GM12878 (cell line): Measurements from ENCODE around the gene SYNE4. TPM values are rescaled to one million over a fixed set of nuclear protein-coding genes. Genes with fewer than 3 reads are reported as not detected.

ENCODE experiments used
- ATAC-seq: fragments of 200-7000 bp; cut with Tn5 transposase; 3 replicates; pipeline ENCODE4 v1.9.1; 2020; ENCODE audit warnings: mild to moderate bottlenecking, moderate library complexity
- BruUV-seq: library from RNA; stranded (reverse); fragments of 400-500 nt; replicated peaks from 2 replicates; lab custom pipeline; 2021; lab: Mats Ljungman, UMichigan
- CTCF ChIA-PET: fragments of 300-600 bp; sonication (Branson Sonifier 250); formaldehyde crosslinking; extraction: SDS; loops from one replicate; lab custom pipeline; 2021; ENCODE audit warnings: inconsistent platforms; lab: Yijun Ruan, JAX
- POLR2A ChIA-PET: fragments of 350-600 bp; formaldehyde crosslinking; extraction: SDS; loops from one replicate; lab custom pipeline; 2021; ENCODE audit warnings: inconsistent platforms; lab: Charles Lee
- RAD21 ChIA-PET: fragments of 300-600 bp; sonication (Branson Sonifier 250); formaldehyde crosslinking; loops from one replicate; lab custom pipeline; 2023; ENCODE audit warnings: antibody characterized with exemption; ENCODE audit not compliant: unreplicated experiment; lab: Charles Lee
- SMC1A ChIA-PET: fragments of 300-600 bp; sonication (Branson Sonifier 250); formaldehyde crosslinking; loops from one replicate; lab custom pipeline; 2023; ENCODE audit not compliant: unreplicated experiment, uncharacterized antibody; lab: Charles Lee
- DNase-seq: peaks from one replicate; pipeline ENCODE4 v3.0.0-alpha.2; 2011; ENCODE audit warnings: low read depth, low spot score
- FAIRE-seq: peaks from 3 replicates; lab custom pipeline; 2011; peaks lifted over from hg19 to GRCh38; lab: Jason Lieb, UNC
- H2AFZ ChIP-seq: 2 replicates; pipeline ENCODE4 v1.6.0; 2011; ENCODE audit warnings: low read depth, low read length, control low read depth; ENCODE audit not compliant: control insufficient read depth
- H3K27ac ChIP-seq: 2 replicates; pipeline ENCODE4 v1.5.1; 2011; ENCODE audit warnings: control low read depth; ENCODE audit not compliant: control insufficient read depth, insufficient read depth
- H3K27me3 ChIP-seq, 2 experiments: replicated peaks in 1 of 2; 2 replicates each; pipeline versions ENCODE4 v1.6.0 to v1.6.1; 2011; ENCODE audit warnings: low read length in 1 of 2; ENCODE audit not compliant: control insufficient read depth in 2 of 2, insufficient read depth in 2 of 2
- H3K36me3 ChIP-seq, 2 experiments: 2 replicates each; pipeline ENCODE4 v1.5.1; 2011; ENCODE audit warnings: low read length in 1 of 2; ENCODE audit not compliant: control insufficient read depth in 2 of 2, insufficient read depth in 2 of 2
- H3K4me1 ChIP-seq: 2 replicates; pipeline ENCODE4 v1.6.1; 2011; ENCODE audit warnings: mild to moderate bottlenecking, low read length, moderate library complexity, mixed read lengths; ENCODE audit not compliant: control insufficient read depth, insufficient read depth
- H3K4me2 ChIP-seq: 2 replicates; pipeline ENCODE4 v1.6.0; 2011; ENCODE audit warnings: control low read depth; ENCODE audit not compliant: control insufficient read depth, insufficient read depth
- H3K4me3 ChIP-seq: fragments of 200-600 bp; sonication (generic); 2 replicates; pipeline ENCODE4 v1.5.1; 2016
- H3K79me2 ChIP-seq: 2 replicates; pipeline ENCODE4 v1.6.0; 2011; ENCODE audit warnings: low read length; ENCODE audit not compliant: control insufficient read depth, insufficient read depth
- H3K9ac ChIP-seq: 2 replicates; pipeline ENCODE4 v1.8.0; 2011; ENCODE audit warnings: low read length, control low read depth, mixed read lengths; ENCODE audit not compliant: control insufficient read depth, insufficient read depth
- H3K9me3 ChIP-seq: replicated peaks from 3 replicates; pipeline ENCODE4 v1.5.1; 2011; ENCODE audit warnings: mild to moderate bottlenecking, low read length; ENCODE audit not compliant: control insufficient read depth, insufficient read depth
- H4K20me1 ChIP-seq: 2 replicates; pipeline ENCODE4 v1.6.0; 2011; ENCODE audit not compliant: control insufficient read depth, insufficient read depth
- BACH1 ChIP-seq: fragments of 450-650 bp; IDR thresholded peaks from 2 replicates; pipeline ENCODE4 v1.6.1; 2017; ENCODE audit warnings: mild to moderate bottlenecking, borderline replicate concordance
- BRCA1 ChIP-seq: IDR thresholded peaks from 2 replicates; pipeline ENCODE4 v1.6.1; 2011; ENCODE audit warnings: low read depth, low read length, improper control_type of control experiment
- CBX3 ChIP-seq: fragments of 200-600 bp; sonication (generic); IDR thresholded peaks from 2 replicates; pipeline ENCODE4 v1.6.1; 2016; ENCODE audit warnings: low read depth, borderline replicate concordance
- CEBPB ChIP-seq, 2 experiments: fragments of 150-350 bp in 1 of 2; IDR thresholded peaks; 2 replicates each; pipeline ENCODE4 v1.6.1; 2012 to 2014; ENCODE audit warnings: low read depth in 2 of 2, low read length in 2 of 2, borderline replicate concordance in 1 of 2, inconsistent platforms in 1 of 2
- CHD2 ChIP-seq: IDR thresholded peaks from 2 replicates; pipeline ENCODE4 v1.6.1; 2011; ENCODE audit warnings: low read depth, low read length, improper control_type of control experiment, borderline replicate concordance
- ETV6 ChIP-seq, 2 experiments: fragments of 450-650 bp in 1 of 2; IDR thresholded peaks in 1 of 2; conservative IDR thresholded peaks in 1 of 2; 2 replicates each; pipeline ENCODE4 v1.6.1; 2014; ENCODE audit warnings: antibody characterized with exemption in 1 of 2, borderline replicate concordance in 1 of 2, low read depth in 1 of 2, mild to moderate bottlenecking in 1 of 2, moderate library complexity in 1 of 2
- FOXM1 ChIP-seq: IDR thresholded peaks from 2 replicates; pipeline ENCODE4 v1.6.1; 2012; ENCODE audit warnings: low read depth, mild to moderate bottlenecking, inconsistent platforms, low read length, moderate library complexity
- HCFC1 ChIP-seq: fragments of 150-350 bp; IDR thresholded peaks from 2 replicates; pipeline ENCODE4 v1.6.1; 2014; ENCODE audit warnings: low read length
- MEF2B ChIP-seq: fragments of 450-650 bp; IDR thresholded peaks from 2 replicates; pipeline ENCODE4 v1.6.1; 2018; ENCODE audit warnings: mild to moderate bottlenecking, moderate library complexity; ENCODE audit not compliant: partially characterized antibody, poor library complexity, severe bottlenecking
- NBN ChIP-seq: fragments of 450-650 bp; IDR thresholded peaks from 2 replicates; pipeline ENCODE4 v1.6.1; 2016
- NRF1 ChIP-seq: conservative IDR thresholded peaks from 2 replicates; pipeline ENCODE4 v1.6.1; 2011; ENCODE audit warnings: mild to moderate bottlenecking, low read depth, low read length, improper control_type of control experiment
- RBBP5 ChIP-seq: fragments of 200-600 bp; sonication (generic); conservative IDR thresholded peaks from 2 replicates; pipeline ENCODE4 v1.6.1; 2016
- SMAD5 ChIP-seq: IDR thresholded peaks from 2 replicates; pipeline ENCODE4 v1.6.1; 2016; ENCODE audit warnings: antibody characterized with exemption, low read depth
- TCF12 ChIP-seq: IDR thresholded peaks from 2 replicates; pipeline ENCODE4 v1.6.1; 2011; ENCODE audit warnings: low read depth, mild to moderate bottlenecking, low read length
- WGBS: methylation state at CpG from one replicate; pipeline ENCODE4 v1.1.6; 2016; ENCODE audit warnings: low lambda C conversion rate; ENCODE audit not compliant: insufficient replicate concordance, insufficient coverage; ENCODE audit errors: missing lambda C conversion rate; 5-methylcytosine and 5-hydroxymethylcytosine counted together
- in situ Hi-C: fragments of 300-500 bp; cut with MboI; formaldehyde crosslinking; loops from 9 replicates; pipeline ENCODE4 v1.14.3; 2018; ENCODE audit warnings: mixed read lengths
- intact Hi-C: fragments of 100-400 bp; cut with micrococcal nuclease; formaldehyde crosslinking; loops from one replicate; pipeline ENCODE4 v1.14.2; 2022; ENCODE audit not compliant: unreplicated experiment
- polyA plus RNA-seq, 11 experiments: library from polyadenylated mRNA; depleted of rRNA in 4 of 11; unstranded in 6 of 11; stranded (reverse) in 5 of 11; fragments of >200 nt; fragmentation: Nextera tagmentation in 4 of 11; fragmentation: Illumina TruSeq in 1 of 11; extraction: Ambion mirVana in 4 of 11; extraction: Trizol in 1 of 11; gene quantifications; 1 replicate in 1 of 11; 2 replicates in 10 of 11; pipeline versions ENCODE4 v1.2.1 to v1.2.3, GENCODE V29; 2011 to 2016; ENCODE audit warnings: inconsistent platforms in 2 of 11, missing spikeins in 2 of 11, low read depth in 1 of 11
- total RNA-seq, 4 experiments: library from RNA; depleted of rRNA in 3 of 4; stranded (reverse); fragments of >200 nt in 3 of 4; fragmentation: Illumina TruSeq in 1 of 4; extraction: Trizol in 1 of 4; gene quantifications; 2 replicates each; pipeline versions ENCODE4 v1.2.1 to v1.2.3, GENCODE V29; 2013 to 2021
- TF ChIP-seq, protein P1 (sequence below): fragments of 450-650 bp; IDR thresholded peaks from 2 replicates; pipeline ENCODE4 v1.6.1; 2017; ENCODE audit warnings: borderline replicate concordance
- TF ChIP-seq, protein P2 (sequence below): IDR thresholded peaks from 2 replicates; pipeline ENCODE4 v1.6.1; 2012; ENCODE audit warnings: low read depth, low read length, improper control_type of control experiment

The SYNE4 gene
- total and polyA plus RNA-seq, 10 of the 15 experiments (the other 5 are each of a cell fraction or from before 2014, with no cell fraction given) = 0.35 to 1.2 (median 0.71) TPM

DNA sequence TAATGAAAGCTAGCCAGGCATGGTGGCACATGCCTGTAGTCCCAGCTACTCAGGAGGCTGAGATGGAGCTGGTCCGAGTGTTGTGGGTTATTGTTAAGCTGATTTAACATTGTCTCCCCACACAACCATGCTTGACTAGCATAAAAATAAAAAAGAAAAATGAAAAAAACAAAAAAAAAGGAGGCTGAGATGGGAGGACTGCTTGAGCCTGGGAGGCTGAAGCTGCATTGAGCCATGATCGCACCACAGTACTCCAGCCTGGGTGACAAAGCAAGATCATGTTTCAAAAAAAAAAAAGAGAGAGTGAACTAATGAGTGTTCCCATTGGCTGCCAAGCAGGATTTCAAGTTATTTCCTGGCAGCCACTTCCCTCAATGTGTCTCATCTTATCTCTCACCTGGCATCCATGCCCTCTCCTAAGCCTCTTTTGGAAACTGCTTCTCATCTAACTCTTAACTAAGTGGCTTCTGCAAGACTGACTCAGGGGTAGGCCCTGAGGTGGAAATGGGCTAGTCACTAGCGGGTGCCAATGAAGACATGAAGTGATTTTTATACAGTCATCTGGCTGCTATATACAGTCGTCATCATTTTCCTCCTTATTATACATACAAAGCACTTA, 40.6 kb upstream of the SYNE4 start:
- BruUV-seq = no TSS peak
- Histone ChIP-seq H3K27ac (no peak overlapping the region), H4K20me1 (no peaks in the 10 kb centered on the region), H3K36me3 (no peaks in the 10 kb centered on the region), H3K4me1 (no peaks in the 10 kb centered on the region), H3K4me3 (no peak overlapping the region), H3K9me3 (no peaks in the 10 kb centered on the region), H3K9ac (no peak overlapping the region), H3K27me3 (no peaks in the 10 kb centered on the region), H3K4me2 (no peak overlapping the region), H3K79me2 (no peaks in the 10 kb centered on the region), H2AFZ (no peak overlapping the region)
- 98% methylated on average over 4 of the region's 4 CpGs for WGBS
- in situ Hi-C loops = no loop called here
- intact Hi-C loops = no loop called here
- POLR2A ChIA-PET = interaction anchor here (0.7 to 1.3 kb wide), 2 partner anchors 35 to 163 kb away, joined by 3 to 7 read pairs; partner anchors contain the start of gene ALKBH6
- FAIRE-seq (no peak), ATAC-seq (no peak), DNase-seq (no peak)
- SMC1A ChIA-PET = no interaction called here
- CTCF ChIA-PET = no interaction called here
- TF ChIP-seq, protein P1, sequence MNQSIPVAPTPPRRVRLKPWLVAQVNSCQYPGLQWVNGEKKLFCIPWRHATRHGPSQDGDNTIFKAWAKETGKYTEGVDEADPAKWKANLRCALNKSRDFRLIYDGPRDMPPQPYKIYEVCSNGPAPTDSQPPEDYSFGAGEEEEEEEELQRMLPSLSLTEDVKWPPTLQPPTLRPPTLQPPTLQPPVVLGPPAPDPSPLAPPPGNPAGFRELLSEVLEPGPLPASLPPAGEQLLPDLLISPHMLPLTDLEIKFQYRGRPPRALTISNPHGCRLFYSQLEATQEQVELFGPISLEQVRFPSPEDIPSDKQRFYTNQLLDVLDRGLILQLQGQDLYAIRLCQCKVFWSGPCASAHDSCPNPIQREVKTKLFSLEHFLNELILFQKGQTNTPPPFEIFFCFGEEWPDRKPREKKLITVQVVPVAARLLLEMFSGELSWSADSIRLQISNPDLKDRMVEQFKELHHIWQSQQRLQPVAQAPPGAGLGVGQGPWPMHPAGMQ = no peak
- TF ChIP-seq CEBPB (IDR thresholded peaks at IDR 0.05; ENCODE audit: borderline replicate concordance in 1 of 2, low read depth in 2 of 2, low read length in 2 of 2) (no peak), NBN (no peak), RBBP5 (no peak), FOXM1 (no peak), SMAD5 (no peak)
- RAD21 ChIA-PET = no interaction called here

DNA sequence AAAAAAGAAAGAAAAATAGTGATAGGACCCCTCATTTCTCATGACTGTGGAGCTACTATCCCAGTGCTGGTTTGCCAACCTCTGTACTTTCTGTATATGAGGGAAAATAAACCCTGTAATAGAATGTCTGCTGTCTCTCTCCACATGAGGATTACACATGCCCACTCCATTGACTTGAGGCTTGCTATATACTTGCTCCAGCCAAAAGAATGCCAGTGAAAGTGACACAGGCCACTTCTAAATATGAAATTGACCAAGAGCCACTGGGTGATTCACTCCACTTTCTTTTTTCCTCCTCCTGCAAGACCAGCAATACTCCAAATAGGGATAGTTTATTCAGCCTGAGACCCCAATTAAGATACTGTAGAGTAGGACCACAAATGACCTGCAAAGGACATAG, 39.2 kb upstream of the SYNE4 start:
- ATAC-seq (no peak), DNase-seq (no peak), FAIRE-seq (no peak)
- POLR2A ChIA-PET = interaction anchor here (0.7 to 1.3 kb wide), 3 partner anchors 34 to 960 kb away, joined by 3 read pairs; partner anchors contain the start of genes ALKBH6, ZNF146 and ZNF565
- BruUV-seq = no TSS peak
- no peak overlapping the region for H3K4me2 ChIP-seq
- no peaks in the 10 kb centered on the region for H4K20me1 ChIP-seq
- intact Hi-C loops (no loop called here), in situ Hi-C loops (no loop called here)
- H3K36me3 ChIP-seq = no peaks in the 10 kb centered on the region
- H3K79me2 ChIP-seq = no peaks in the 10 kb centered on the region
- H3K27me3 ChIP-seq = no peaks in the 10 kb centered on the region
- no peaks in the 10 kb centered on the region for H3K4me1 ChIP-seq
- no peak overlapping the region for H3K27ac ChIP-seq
- SMC1A ChIA-PET = interaction anchor here (0.6 to 0.8 kb wide), 2 partner anchors 15 to 34 kb away, joined by 3 read pairs; partner anchors contain the start of gene ALKBH6
- CTCF ChIA-PET = no interaction called here
- H3K9me3 ChIP-seq = no peaks in the 10 kb centered on the region
- RAD21 ChIA-PET = no interaction called here
- H3K9ac ChIP-seq = no peak overlapping the region
- no peak overlapping the region for H3K4me3 ChIP-seq
- no peak overlapping the region for H2AFZ ChIP-seq
- TF ChIP-seq NRF1 = no peak
- TF ChIP-seq CBX3 = no peak
- no peak for TF ChIP-seq ETV6 (conservative IDR thresholded peaks at IDR 0.05 in 1 of 2, IDR thresholded peaks at IDR 0.05 in 1 of 2; ENCODE audit: borderline replicate concordance in 1 of 2, low read depth in 1 of 2)
- TF ChIP-seq BRCA1 = no peak
- no peak for TF ChIP-seq HCFC1
- no peak for TF ChIP-seq TCF12
- no peak for TF ChIP-seq RBBP5
- no peak for TF ChIP-seq CHD2
- TF ChIP-seq BACH1 = no peak
- TF ChIP-seq, protein P2, sequence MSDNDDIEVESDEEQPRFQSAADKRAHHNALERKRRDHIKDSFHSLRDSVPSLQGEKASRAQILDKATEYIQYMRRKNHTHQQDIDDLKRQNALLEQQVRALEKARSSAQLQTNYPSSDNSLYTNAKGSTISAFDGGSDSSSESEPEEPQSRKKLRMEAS = no peak
- no peak for TF ChIP-seq MEF2B
